Measurements from ENCODE around the gene CREBBP. TPM values are rescaled to one million over a fixed set of nuclear protein-coding genes. Genes with fewer than 3 reads are reported as not detected.

Gene CREBBP
- total RNA-seq, 1 experiment from 2014 or later = 23.3 TPM

GRCh38 chr16:3751878-3752277 is 128.6 kb downstream of the CREBBP start:
- no peaks in the 10 kb centered on the region for H3K27me3 ChIP-seq
- no peak for DNase-seq
- H3K9me3 ChIP-seq (replicated peaks) = no peaks in the 10 kb centered on the region
- H3K4me1 ChIP-seq = no peaks in the 10 kb centered on the region
- H3K36me3 ChIP-seq = peaks cover 25% of the 10 kb centered on the region
- H3K4me3 ChIP-seq = no peak overlapping the region
- H3K27ac ChIP-seq = no peak overlapping the region

GRCh38 chr16:3748307-3748706 is 132.2 kb downstream of the CREBBP start:
- H3K27ac ChIP-seq = no peak overlapping the region
- no peak overlapping the region for H3K4me3 ChIP-seq
- no peaks in the 10 kb centered on the region for H3K9me3 ChIP-seq (replicated peaks)
- H3K4me1 ChIP-seq = no peaks in the 10 kb centered on the region
- peaks cover 41% of the 10 kb centered on the region for H3K36me3 ChIP-seq
- H3K27me3 ChIP-seq = no peaks in the 10 kb centered on the region
- no peak for DNase-seq

- H3K4me1 ChIP-seq = no peaks in the 10 kb centered on the region
- DNase-seq = no peak
- H3K27ac ChIP-seq = no peak overlapping the region
- H3K36me3 ChIP-seq = peaks cover 42% of the 10 kb centered on the region
- H3K4me3 ChIP-seq = no peak overlapping the region
- no peaks in the 10 kb centered on the region for H3K9me3 ChIP-seq (replicated peaks)
- H3K27me3 ChIP-seq = no peaks in the 10 kb centered on the region
Measured at GRCh38 chr16:3745751-3746355, 134.7 kb downstream of the CREBBP start.

- Histone ChIP-seq H3K9me3 (replicated peaks) (no peaks in the 10 kb centered on the region), H3K27me3 (no peaks in the 10 kb centered on the region), H3K4me3 (no peak overlapping the region), H3K27ac (no peak overlapping the region), H3K4me1 (no peaks in the 10 kb centered on the region), H3K36me3 (peaks cover 49% of the 10 kb centered on the region)
- DNase-seq = no peak
Measured at GRCh38 chr16:3744018-3744417, 136.5 kb downstream of the CREBBP start.

GRCh38 chr16:3740934-3741333 is 139.6 kb downstream of the CREBBP start:
- no peak overlapping the region for H3K27ac ChIP-seq
- no peaks in the 10 kb centered on the region for H3K27me3 ChIP-seq
- DNase-seq = no peak
- H3K4me1 ChIP-seq = no peaks in the 10 kb centered on the region
- H3K4me3 ChIP-seq = no peak overlapping the region
- H3K36me3 ChIP-seq = peaks cover 66% of the 10 kb centered on the region
- no peaks in the 10 kb centered on the region for H3K9me3 ChIP-seq (replicated peaks)

GRCh38 chr16:3740186-3740585 is 140.3 kb downstream of the CREBBP start:
- Histone ChIP-seq H3K4me1 (no peaks in the 10 kb centered on the region), H3K9me3 (replicated peaks) (no peaks in the 10 kb centered on the region), H3K4me3 (no peak overlapping the region), H3K27ac (no peak overlapping the region), H3K27me3 (no peaks in the 10 kb centered on the region), H3K36me3 (peaks cover 66% of the 10 kb centered on the region)
- DNase-seq = no peak

GRCh38 chr16:3739636-3740035 is 140.9 kb downstream of the CREBBP start:
- H3K27ac ChIP-seq = no peak overlapping the region
- H3K27me3 ChIP-seq = no peaks in the 10 kb centered on the region
- H3K4me1 ChIP-seq = no peaks in the 10 kb centered on the region
- no peak overlapping the region for H3K4me3 ChIP-seq
- H3K9me3 ChIP-seq (replicated peaks) = no peaks in the 10 kb centered on the region
- no peak for DNase-seq
- peaks cover 68% of the 10 kb centered on the region for H3K36me3 ChIP-seq

GRCh38 chr16:3738541-3738940 is 142.0 kb downstream of the CREBBP start:
- DNase-seq = no peak
- no peak overlapping the region for H3K4me3 ChIP-seq
- no peaks in the 10 kb centered on the region for H3K4me1 ChIP-seq
- H3K27me3 ChIP-seq = no peaks in the 10 kb centered on the region
- H3K9me3 ChIP-seq (replicated peaks) = no peaks in the 10 kb centered on the region
- peaks cover 72% of the 10 kb centered on the region for H3K36me3 ChIP-seq
- no peak overlapping the region for H3K27ac ChIP-seq

GRCh38 chr16:3738128-3738527 is 142.4 kb downstream of the CREBBP start:
- Histone ChIP-seq H3K4me3 (no peak overlapping the region), H3K4me1 (no peaks in the 10 kb centered on the region), H3K27me3 (no peaks in the 10 kb centered on the region), H3K27ac (no peak overlapping the region), H3K9me3 (replicated peaks) (no peaks in the 10 kb centered on the region), H3K36me3 (peaks cover 69% of the 10 kb centered on the region)
- DNase-seq = no peak

GRCh38 chr16:3737181-3737580 is 143.3 kb downstream of the CREBBP start:
- Histone ChIP-seq H3K36me3 (peaks cover 61% of the 10 kb centered on the region), H3K4me1 (no peaks in the 10 kb centered on the region), H3K27me3 (no peaks in the 10 kb centered on the region), H3K4me3 (no peak overlapping the region), H3K27ac (no peak overlapping the region), H3K9me3 (replicated peaks) (no peaks in the 10 kb centered on the region)
- DNase-seq = no peak

GRCh38 chr16:3736116-3736515 is 144.4 kb downstream of the CREBBP start:
- no peak overlapping the region for H3K4me3 ChIP-seq
- no peaks in the 10 kb centered on the region for H3K9me3 ChIP-seq (replicated peaks)
- no peaks in the 10 kb centered on the region for H3K4me1 ChIP-seq
- H3K36me3 ChIP-seq = peaks cover 66% of the 10 kb centered on the region
- no peaks in the 10 kb centered on the region for H3K27me3 ChIP-seq
- no peak overlapping the region for H3K27ac ChIP-seq
- DNase-seq = no peak

- Histone ChIP-seq H3K4me3 (no peak overlapping the region), H3K4me1 (no peaks in the 10 kb centered on the region), H3K36me3 (peaks cover 64% of the 10 kb centered on the region), H3K27me3 (no peaks in the 10 kb centered on the region), H3K27ac (no peak overlapping the region), H3K9me3 (replicated peaks) (no peaks in the 10 kb centered on the region)
- no peak for DNase-seq
Measured at GRCh38 chr16:3735541-3735940, 145.0 kb downstream of the CREBBP start.

GRCh38 chr16:3734758-3735221 is 145.7 kb downstream of the CREBBP start:
- no peaks in the 10 kb centered on the region for H3K9me3 ChIP-seq (replicated peaks)

GRCh38 chr16:3734084-3734757 is 146.3 kb downstream of the CREBBP start:
- Histone ChIP-seq H3K27ac (no peak overlapping the region), H3K4me1 (no peaks in the 10 kb centered on the region), H3K4me3 (no peak overlapping the region), H3K27me3 (no peaks in the 10 kb centered on the region), H3K9me3 (replicated peaks) (no peaks in the 10 kb centered on the region), H3K36me3 (peaks cover 57% of the 10 kb centered on the region)
- DNase-seq = no peak

More at GRCh38 chr16:3734758-3735221, 145.7 kb downstream of the CREBBP start:
- Histone ChIP-seq H3K4me3 (no peak overlapping the region), H3K4me1 (no peaks in the 10 kb centered on the region), H3K27ac (no peak overlapping the region), H3K36me3 (peaks cover 56% of the 10 kb centered on the region), H3K27me3 (no peaks in the 10 kb centered on the region)
- no peak for DNase-seq

GRCh38 chr16:3732171-3732570 is 148.3 kb downstream of the CREBBP start:
- Histone ChIP-seq H3K27ac (no peak overlapping the region), H3K27me3 (no peaks in the 10 kb centered on the region), H3K36me3 (peaks cover 55% of the 10 kb centered on the region), H3K4me1 (no peaks in the 10 kb centered on the region), H3K4me3 (no peak overlapping the region), H3K9me3 (replicated peaks) (no peaks in the 10 kb centered on the region)
- DNase-seq = no peak
